Activated CD4-positive, CD25-positive, alpha-beta regulatory T cell treated with anti-CD3 and anti-CD28 coated beads, Interleukin-2, amount 50 U/mL, for 72 hours (primary cell): ENCODE results near the gene SLC37A2.
"Not testable (repeated sequence)": the region's sequence is repeated elsewhere in the genome, so short reads cannot be mapped to it uniquely, and the experiment has no call there.

Experiments
- DNase-seq: peaks from one replicate; pipeline ENCODE4 v3.0.0; 2021

The SLC37A2 gene

GRCh38 chr11:125085301-125086081 is 22.4 kb downstream of the SLC37A2 start:
- no peak for DNase-seq

- DNase-seq: no peak
These were observed 23.7 kb downstream of the SLC37A2 start for GRCh38 chr11:125086633-125087296.

GRCh38 chr11:125088123-125088522 is 25.0 kb downstream of the SLC37A2 start:
- DNase-seq: no peak

- DNase-seq: no peak
These were observed 25.7 kb downstream of the SLC37A2 start for GRCh38 chr11:125088576-125089455.

GRCh38 chr11:125089481-125089880 is 26.4 kb downstream of the SLC37A2 start:
- DNase-seq: not testable (repeated sequence)

- not testable (repeated sequence) for DNase-seq
These were observed 27.0 kb downstream of the SLC37A2 start for GRCh38 chr11:125090151-125090550.

GRCh38 chr11:125090816-125091215 is 27.7 kb downstream of the SLC37A2 start:
- DNase-seq: no peak

GRCh38 chr11:125091247-125091876 is 28.3 kb downstream of the SLC37A2 start:
- no peak for DNase-seq

GRCh38 chr11:125091877-125092664 is 29.0 kb downstream of the SLC37A2 start:
- DNase-seq: no peak

- no peak for DNase-seq
These were observed 29.6 kb downstream of the SLC37A2 start for GRCh38 chr11:125092669-125093068.

GRCh38 chr11:125093502-125093901 is 30.4 kb downstream of the SLC37A2 start:
- DNase-seq: no peak

GRCh38 chr11:125094731-125095130 is 31.6 kb downstream of the SLC37A2 start:
- DNase-seq: no peak

GRCh38 chr11:125100136-125100535 is 37.0 kb downstream of the SLC37A2 start:
- DNase-seq: no peak

- no peak for DNase-seq
These were observed 38.5 kb downstream of the SLC37A2 start for GRCh38 chr11:125101596-125101995.

GRCh38 chr11:125102025-125102424 is 38.9 kb downstream of the SLC37A2 start:
- DNase-seq: no peak

GRCh38 chr11:125102510-125102909 is 39.4 kb downstream of the SLC37A2 start:
- DNase-seq: no peak

GRCh38 chr11:125105926-125106325 is 42.8 kb downstream of the SLC37A2 start:
- no peak for DNase-seq

- DNase-seq: no peak
These were observed 45.4 kb downstream of the SLC37A2 start for GRCh38 chr11:125108469-125108868.

- no peak for DNase-seq
These were observed 47.4 kb downstream of the SLC37A2 start for GRCh38 chr11:125110506-125110905.

GRCh38 chr11:125111001-125111342 is 47.9 kb downstream of the SLC37A2 start:
- peak; percentile 31 for DNase-seq

- DNase-seq: peak; percentile 91
These were observed 48.5 kb downstream of the SLC37A2 start, which contains the start of gene TMEM218 for GRCh38 chr11:125111343-125112207. Gene TMEM218 (minus strand): TSS chr11:125111626. CDS start chr11:125102241, 9,385 bp downstream.
